HEK293 (cell line): ENCODE measurements around the gene TBC1D4.

Source experiments
- KLF8 ChIP-seq: fragments of 450-650 bp; formaldehyde crosslinking; IDR thresholded peaks from 2 replicates; pipeline ENCODE4 v1.5.1; 2016; ENCODE audit warnings: missing biosample characterization, missing genetic modification characterization
- MZF1 ChIP-seq: fragments of 450-650 bp; formaldehyde crosslinking; IDR thresholded peaks from 2 replicates; pipeline ENCODE4 v1.5.1; 2017; ENCODE audit warnings: missing biosample characterization, missing genetic modification characterization, borderline replicate concordance
- TCF7L2 ChIP-seq: IDR thresholded peaks from 2 replicates; pipeline ENCODE4 v1.6.1; 2011; ENCODE audit warnings: low read depth, mild to moderate bottlenecking, inconsistent platforms, low read length, moderate library complexity, borderline replicate concordance
- ZBTB7A ChIP-seq: fragments of 450-650 bp; formaldehyde crosslinking; IDR thresholded peaks from 2 replicates; pipeline ENCODE4 v1.5.1; 2016; ENCODE audit warnings: low read depth, missing biosample characterization, missing genetic modification characterization
- ZNF140 ChIP-seq: fragments of 450-650 bp; formaldehyde crosslinking; IDR thresholded peaks from 2 replicates; pipeline ENCODE4 v1.5.1; 2016; ENCODE audit warnings: missing biosample characterization, missing genetic modification characterization
- ZNF184 ChIP-seq: fragments of 450-650 bp; IDR thresholded peaks from 2 replicates; pipeline ENCODE4 v1.5.1; 2018; ENCODE audit warnings: missing biosample characterization, mild to moderate bottlenecking, missing genetic modification characterization
- ZNF610 ChIP-seq: fragments of 450-650 bp; formaldehyde crosslinking; IDR thresholded peaks from 2 replicates; pipeline ENCODE4 v1.5.1; 2016; ENCODE audit warnings: missing biosample characterization, missing genetic modification characterization, borderline replicate concordance
- TF ChIP-seq, protein P1 (sequence below): fragments of 450-650 bp; formaldehyde crosslinking; IDR thresholded peaks from 2 replicates; pipeline ENCODE4 v1.5.1; 2016; ENCODE audit warnings: missing biosample characterization, missing genetic modification characterization

DNA sequence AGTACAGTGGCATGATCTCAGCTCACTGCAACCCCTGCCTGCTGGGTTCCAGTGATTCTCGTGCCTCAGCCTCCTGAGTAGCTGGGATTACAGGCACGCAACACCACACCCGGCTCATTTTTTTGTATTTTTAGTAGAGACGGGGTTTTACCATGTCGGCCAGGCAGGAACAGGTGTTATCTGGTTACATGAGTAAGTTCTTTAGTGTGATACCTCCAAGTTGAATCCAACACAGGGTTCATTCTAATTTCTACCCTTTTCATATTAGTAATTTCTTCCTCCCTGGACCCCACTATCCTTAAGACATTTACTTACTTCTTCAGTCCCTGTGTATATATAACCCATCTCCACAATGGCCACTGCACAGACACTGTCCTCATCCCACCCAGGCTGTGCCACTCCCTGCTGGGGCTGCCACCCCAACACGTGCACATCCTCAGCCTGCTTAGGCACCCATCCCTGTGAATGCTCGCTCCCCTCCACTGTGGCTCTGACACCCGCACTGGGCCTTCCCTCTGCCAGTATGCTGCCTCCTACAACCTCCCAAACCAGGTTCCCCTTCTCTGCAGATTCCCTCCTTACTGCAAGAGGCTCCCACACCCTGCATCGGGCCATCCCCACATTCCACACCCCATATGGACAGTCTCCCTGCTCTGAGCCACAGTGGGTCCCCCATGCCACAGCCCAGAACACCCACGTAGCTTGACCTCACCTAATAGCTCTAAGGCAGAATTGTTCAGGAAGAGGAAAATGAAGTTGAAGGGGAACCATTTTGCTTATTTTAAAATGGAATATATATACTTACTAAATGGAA is 147.1 kb downstream of the TBC1D4 start:
- TF ChIP-seq MZF1 (tag by site-specific recombination) (no peak), ZNF184 (tag by site-specific recombination) (no peak), ZNF610 (tag by site-specific recombination) (no peak), ZBTB7A (tag by site-specific recombination) (no peak), KLF8 (tag by site-specific recombination) (no peak), TCF7L2 (no peak), ZNF140 (tag by site-specific recombination) (no peak)
- TF ChIP-seq, protein P1, sequence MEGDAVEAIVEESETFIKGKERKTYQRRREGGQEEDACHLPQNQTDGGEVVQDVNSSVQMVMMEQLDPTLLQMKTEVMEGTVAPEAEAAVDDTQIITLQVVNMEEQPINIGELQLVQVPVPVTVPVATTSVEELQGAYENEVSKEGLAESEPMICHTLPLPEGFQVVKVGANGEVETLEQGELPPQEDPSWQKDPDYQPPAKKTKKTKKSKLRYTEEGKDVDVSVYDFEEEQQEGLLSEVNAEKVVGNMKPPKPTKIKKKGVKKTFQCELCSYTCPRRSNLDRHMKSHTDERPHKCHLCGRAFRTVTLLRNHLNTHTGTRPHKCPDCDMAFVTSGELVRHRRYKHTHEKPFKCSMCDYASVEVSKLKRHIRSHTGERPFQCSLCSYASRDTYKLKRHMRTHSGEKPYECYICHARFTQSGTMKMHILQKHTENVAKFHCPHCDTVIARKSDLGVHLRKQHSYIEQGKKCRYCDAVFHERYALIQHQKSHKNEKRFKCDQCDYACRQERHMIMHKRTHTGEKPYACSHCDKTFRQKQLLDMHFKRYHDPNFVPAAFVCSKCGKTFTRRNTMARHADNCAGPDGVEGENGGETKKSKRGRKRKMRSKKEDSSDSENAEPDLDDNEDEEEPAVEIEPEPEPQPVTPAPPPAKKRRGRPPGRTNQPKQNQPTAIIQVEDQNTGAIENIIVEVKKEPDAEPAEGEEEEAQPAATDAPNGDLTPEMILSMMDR (tag by site-specific recombination) = no peak
